GM10266 (cell line): ENCODE measurements around the gene CGB1.

ENCODE experiments used
- DNase-seq: peaks from one replicate; pipeline ENCODE4 v3.0.0; 2012; ENCODE audit errors: extremely low spot score
- CTCF ChIP-seq: IDR thresholded peaks from 2 replicates; pipeline ENCODE4 v1.5.1; 2012; ENCODE audit warnings: mild to moderate bottlenecking, low read depth; ENCODE audit not compliant: control insufficient read depth, insufficient read depth; ENCODE audit errors: missing control alignments

The CGB1 gene

GRCh38 chr19:49036815-49037214 is at the start of gene CGB1:
Gene CGB1 (minus strand): TSS chr19:49036895. CDS start chr19:49036711, 184 bp downstream.
- DNase-seq = peak; percentile 30
- peak; percentile 49 for TF ChIP-seq CTCF

- no peak for DNase-seq
- no peak for TF ChIP-seq CTCF
Observed at GRCh38 chr19:49086296-49086695, 49.6 kb upstream of the CGB1 start.

GRCh38 chr19:49085868-49086232 is 49.2 kb upstream of the CGB1 start:
- no peak for DNase-seq

GRCh38 chr19:49085020-49085867 is 48.5 kb upstream of the CGB1 start, which contains the start of gene SNRNP70:
Gene SNRNP70 (plus strand): TSS chr19:49085451. CDS start chr19:49086415, 964 bp downstream.
- no peak for TF ChIP-seq CTCF
- peak; percentile 99 for DNase-seq

More at GRCh38 chr19:49085868-49086232, 49.2 kb upstream of the CGB1 start:
- TF ChIP-seq CTCF = no peak

- TF ChIP-seq CTCF = no peak
- no peak for DNase-seq
Observed at GRCh38 chr19:49084206-49085019, 47.7 kb upstream of the CGB1 start.

GRCh38 chr19:49081273-49081672 is 44.6 kb upstream of the CGB1 start:
- DNase-seq = no peak
- TF ChIP-seq CTCF = no peak
